ENCODE data around the gene CELF3. TPM values are rescaled to one million over a fixed set of nuclear protein-coding genes. Genes with fewer than 3 reads are reported as not detected.

The CELF3 gene
- polyA plus RNA-seq, 4 donors: 0.14 to 0.83 (median 0.59) TPM

Other genes starting within 250 kb of the CELF3 start
- gene CGN, start 205.4 kb downstream of the CELF3 start, polyA plus RNA-seq (ENCODE audit: insufficient read length in 4 of 4): 10 to 100 TPM in 3 of 4 donors, 1 to 10 TPM in 1; 6.6 to 54.1 (median 41.1) TPM
- gene TUFT1, start 176.5 kb downstream of the CELF3 start, polyA plus RNA-seq (ENCODE audit: insufficient read length in 4 of 4): 10 to 100 TPM in 2 of 4 donors, 1 to 10 TPM in 2; 4.7 to 13.6 (median 10.7) TPM
- gene SNX27, start 104.8 kb downstream of the CELF3 start, polyA plus RNA-seq (ENCODE audit: insufficient read length in 4 of 4): 10 to 100 TPM; 19.7 to 27.7 (median 22.6) TPM
- gene RIIAD1, start 4.7 kb upstream of the CELF3 start, polyA plus RNA-seq (ENCODE audit: insufficient read length in 4 of 4): under 1 TPM in 2 of 4 donors, not detected in 2; 0.52 to 0.76 TPM
- 100 to 1,000 TPM in 3 of 4 donors, 10 to 100 TPM in 1; 83.6 to 124 (median 117) TPM for gene MRPL9, start 46.7 kb upstream of the CELF3 start, polyA plus RNA-seq (ENCODE audit: insufficient read length in 4 of 4)
- 10 to 100 TPM in 1 of 4 donors, 1 to 10 TPM in 3; 5.0 to 10.9 (median 9.4) TPM for gene TDRKH, start 73.7 kb upstream of the CELF3 start, polyA plus RNA-seq (ENCODE audit: insufficient read length in 4 of 4)
- gene LINGO4, start 88.6 kb upstream of the CELF3 start, polyA plus RNA-seq (ENCODE audit: insufficient read length in 4 of 4): under 1 TPM in 2 of 4 donors, not detected in 2; 0.04 to 0.05 TPM
- 1 to 10 TPM in 2 of 4 donors, under 1 TPM in 2; 0.26 to 1.3 (median 1.0) TPM for gene RORC, start 115.0 kb upstream of the CELF3 start, polyA plus RNA-seq (ENCODE audit: insufficient read length in 4 of 4)
- gene C2CD4D, start 123.0 kb upstream of the CELF3 start, polyA plus RNA-seq (ENCODE audit: insufficient read length in 4 of 4): under 1 TPM; 0.19 to 0.26 (median 0.24) TPM
- under 1 TPM; 0.56 to 0.90 (median 0.78) TPM for gene THEM5, start 136.9 kb upstream of the CELF3 start, polyA plus RNA-seq (ENCODE audit: insufficient read length in 4 of 4)
- gene THEM4, start 192.7 kb upstream of the CELF3 start, polyA plus RNA-seq (ENCODE audit: insufficient read length in 4 of 4): 10 to 100 TPM; 18.3 to 41.1 (median 23.2) TPM

Data from left renal pelvis (tissue), 4 donors.